Skin of body (tissue), 2 donors: ENCODE results near the gene GTF2H3. TPM values are rescaled to one million over a fixed set of nuclear protein-coding genes. Genes with fewer than 3 reads are reported as not detected.
A peak's percentile ranks its signal among the peaks of the same experiment; 100 is the strongest.
"Not testable (repeated sequence)": the region's sequence is repeated elsewhere in the genome, so short reads cannot be mapped to it uniquely, and the experiment has no call there.

Experiments used
- DNase-seq: peaks from one replicate; lab custom pipeline; 2025; lab: John Stamatoyannopoulos, UW
- total RNA-seq: library from RNA; depleted of rRNA; stranded (reverse); fragments of >200 nt; gene quantifications from one replicate; pipeline ENCODE4 v1.2.3, GENCODE V29; 2014

The GTF2H3 gene
- 23.4 TPM for total RNA-seq

DNA sequence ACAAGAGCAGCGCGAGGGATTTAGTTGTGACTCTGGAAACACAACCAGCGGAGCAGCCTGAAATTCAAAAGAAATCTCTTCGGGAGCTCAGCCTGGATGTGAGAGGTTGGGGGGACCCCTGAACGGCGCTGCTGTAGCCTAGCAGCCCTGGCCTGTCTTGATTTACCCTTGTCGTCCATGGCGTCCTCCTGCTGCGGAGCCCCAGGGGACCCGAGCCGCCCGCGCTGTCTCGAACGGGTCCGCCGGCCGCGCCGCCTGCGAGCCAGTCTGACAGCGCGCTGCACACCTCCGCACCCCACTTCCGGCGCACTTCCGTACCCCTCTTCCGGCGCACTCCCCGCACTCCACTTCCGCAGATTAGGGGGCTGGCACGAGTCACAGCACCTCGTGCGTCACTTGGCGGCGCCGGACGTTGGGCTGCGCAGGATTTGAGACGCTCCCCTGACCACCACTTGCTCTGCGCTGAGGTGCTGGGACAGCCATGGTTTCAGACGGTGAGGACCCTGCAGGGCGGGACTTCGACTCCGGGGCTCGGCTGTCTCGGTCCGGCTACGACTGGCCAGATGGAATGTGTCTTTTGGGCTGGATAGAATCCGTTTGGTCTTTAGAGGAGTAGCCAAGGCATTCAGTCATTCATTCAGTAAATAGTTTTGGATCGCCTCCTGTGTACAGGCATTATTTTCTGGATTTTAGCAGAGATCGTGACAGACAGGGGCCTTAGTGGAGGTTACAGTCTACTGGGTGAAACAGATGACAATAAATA is at the start of gene GTF2H3, which contains the start of gene EIF2B1:
TSS of gene GTF2H3 (plus strand) at position 451 of the 763 bp plus-strand sequence. CDS start at position 482, 31 bp downstream.
TSS of gene EIF2B1 (minus strand) at position 308 of the 763 bp plus-strand sequence. CDS start at position 179, 129 bp downstream.
- peak; percentile 94 for DNase-seq

DNA sequence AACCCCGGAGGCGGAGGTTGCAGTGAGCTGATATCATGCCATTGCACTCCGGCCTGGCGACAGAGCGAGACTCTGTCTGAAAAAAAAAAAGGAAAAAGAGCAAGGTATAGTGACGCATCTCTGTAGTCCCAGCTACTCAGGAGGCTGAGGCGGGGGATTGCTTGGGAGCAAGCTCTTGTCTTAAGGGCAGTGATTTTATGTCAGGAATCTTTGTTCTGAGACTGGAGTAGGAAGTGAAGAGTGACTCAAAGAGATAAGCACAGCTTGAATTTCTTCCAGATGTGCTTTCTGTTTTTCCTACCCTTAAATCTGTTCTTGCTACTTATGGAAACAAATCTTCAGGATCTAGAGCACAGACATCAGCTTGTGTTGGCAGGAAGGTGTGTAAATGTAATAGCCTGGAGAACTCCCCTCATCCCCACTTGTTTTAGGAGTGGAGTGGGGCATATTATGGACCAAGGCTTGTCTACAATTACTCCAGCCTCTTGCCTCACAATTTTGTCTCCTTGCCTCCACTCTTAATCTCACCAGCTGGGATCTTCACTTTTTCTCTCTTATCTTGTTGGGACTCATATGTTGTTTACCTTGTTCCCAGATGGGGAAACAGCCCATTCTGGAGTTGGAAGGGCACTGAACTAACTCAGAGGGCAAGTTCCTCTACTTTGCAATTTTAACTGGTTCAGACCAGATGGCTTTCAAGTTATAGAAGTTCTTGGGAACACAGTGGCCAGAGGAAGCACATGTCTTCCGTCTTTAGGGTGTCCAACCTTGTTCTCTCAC is 41.7 kb upstream of the GTF2H3 start:
- no peak for DNase-seq

DNA sequence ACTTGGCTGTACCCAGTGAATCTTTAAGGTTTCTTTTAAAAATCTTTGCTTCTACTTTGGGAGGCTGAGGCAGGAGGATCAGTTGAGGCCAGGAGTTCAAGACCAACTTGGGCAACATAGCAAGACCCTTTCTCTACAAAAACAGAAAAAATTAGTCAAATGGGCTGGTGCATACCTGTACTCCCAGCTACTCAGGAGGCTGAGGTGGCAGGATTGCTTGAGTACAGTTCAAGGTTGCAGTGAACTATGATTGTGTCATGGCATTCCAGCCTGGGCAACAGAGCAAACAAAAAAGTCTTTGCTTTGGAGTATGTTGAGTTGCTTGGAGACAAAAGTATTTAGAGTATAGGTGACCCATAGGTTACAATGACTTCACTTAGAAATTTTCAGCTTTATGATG is 37.9 kb upstream of the GTF2H3 start:
- no peak for DNase-seq

DNA sequence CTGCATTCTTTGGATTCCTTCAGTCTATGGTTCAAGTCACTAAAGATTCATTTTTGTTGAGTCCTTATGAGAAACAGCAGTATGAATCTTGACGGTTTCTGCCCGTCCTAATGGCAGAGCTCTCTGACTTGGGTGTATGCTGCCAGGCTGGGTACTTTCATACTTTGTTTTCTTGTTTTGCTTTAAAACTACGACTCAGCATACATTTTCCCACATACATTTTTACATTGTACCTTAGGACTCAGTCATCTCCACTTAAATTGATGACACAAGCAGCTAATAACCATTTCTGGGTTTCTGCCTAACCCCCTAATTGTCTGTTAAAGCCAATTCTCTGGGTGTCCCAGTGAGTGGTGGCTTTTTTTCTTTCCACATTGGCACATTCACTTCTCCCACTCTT is 36.5 kb upstream of the GTF2H3 start:
- no peak for DNase-seq

DNA sequence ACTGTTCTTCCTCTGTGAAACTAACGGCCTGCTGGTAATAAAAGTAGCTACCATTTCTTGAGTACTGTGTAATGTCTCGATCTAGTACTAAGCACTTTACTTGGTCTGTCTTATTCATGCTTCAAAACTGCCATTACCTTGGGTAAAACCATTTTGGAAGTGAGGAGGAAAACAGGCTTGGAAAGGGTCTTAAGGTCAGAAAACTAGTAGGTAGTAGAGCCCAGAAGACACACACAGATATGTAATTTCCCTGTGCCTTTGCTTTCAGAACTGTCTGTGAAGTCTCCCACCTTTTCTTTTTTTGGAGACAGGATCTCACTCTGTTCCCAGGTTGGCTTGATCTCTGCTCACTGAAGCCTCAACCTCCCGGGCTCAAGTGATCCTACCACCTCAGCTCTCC is 35.1 kb upstream of the GTF2H3 start:
- no peak for DNase-seq

DNA sequence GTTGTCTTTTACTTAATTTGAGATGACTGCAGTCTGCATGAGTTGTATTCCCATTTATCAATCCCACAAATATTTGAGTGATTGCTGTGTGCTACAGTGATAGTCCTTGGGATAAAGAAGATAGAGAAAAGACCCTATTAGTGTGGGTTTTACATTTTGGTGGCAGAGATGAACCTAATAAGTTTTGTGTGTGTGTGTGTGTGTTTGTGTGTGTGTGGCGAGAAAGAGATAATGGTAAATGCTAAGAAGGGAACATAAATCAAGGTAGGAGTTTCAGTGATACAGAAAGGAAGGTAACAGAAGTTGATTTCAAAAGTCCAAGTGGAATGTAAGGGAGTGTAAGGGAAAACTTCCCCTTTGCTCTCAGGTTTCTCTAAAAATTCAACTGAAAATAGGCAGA is 34.3 kb upstream of the GTF2H3 start:
- no peak for DNase-seq

DNA sequence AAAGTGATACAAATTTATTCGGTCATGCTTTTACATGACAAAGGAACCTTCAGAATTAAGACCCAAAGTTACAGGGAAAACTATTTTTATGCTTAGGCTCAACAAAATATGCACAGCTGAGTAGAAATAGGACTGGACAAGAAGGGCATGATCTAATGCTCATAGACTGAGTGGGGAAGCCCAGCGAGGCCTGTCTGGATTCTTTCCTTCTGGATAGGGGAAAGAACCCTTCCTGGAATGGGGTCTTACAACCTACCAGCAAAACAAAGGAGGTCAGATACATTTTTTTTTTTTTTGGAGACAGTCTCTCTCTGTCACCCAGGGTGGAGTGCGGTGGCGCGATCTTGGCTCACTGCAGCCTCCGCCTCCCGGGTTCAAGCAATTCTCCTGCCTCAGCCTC is 33.9 kb upstream of the GTF2H3 start:
- no peak for DNase-seq

DNA sequence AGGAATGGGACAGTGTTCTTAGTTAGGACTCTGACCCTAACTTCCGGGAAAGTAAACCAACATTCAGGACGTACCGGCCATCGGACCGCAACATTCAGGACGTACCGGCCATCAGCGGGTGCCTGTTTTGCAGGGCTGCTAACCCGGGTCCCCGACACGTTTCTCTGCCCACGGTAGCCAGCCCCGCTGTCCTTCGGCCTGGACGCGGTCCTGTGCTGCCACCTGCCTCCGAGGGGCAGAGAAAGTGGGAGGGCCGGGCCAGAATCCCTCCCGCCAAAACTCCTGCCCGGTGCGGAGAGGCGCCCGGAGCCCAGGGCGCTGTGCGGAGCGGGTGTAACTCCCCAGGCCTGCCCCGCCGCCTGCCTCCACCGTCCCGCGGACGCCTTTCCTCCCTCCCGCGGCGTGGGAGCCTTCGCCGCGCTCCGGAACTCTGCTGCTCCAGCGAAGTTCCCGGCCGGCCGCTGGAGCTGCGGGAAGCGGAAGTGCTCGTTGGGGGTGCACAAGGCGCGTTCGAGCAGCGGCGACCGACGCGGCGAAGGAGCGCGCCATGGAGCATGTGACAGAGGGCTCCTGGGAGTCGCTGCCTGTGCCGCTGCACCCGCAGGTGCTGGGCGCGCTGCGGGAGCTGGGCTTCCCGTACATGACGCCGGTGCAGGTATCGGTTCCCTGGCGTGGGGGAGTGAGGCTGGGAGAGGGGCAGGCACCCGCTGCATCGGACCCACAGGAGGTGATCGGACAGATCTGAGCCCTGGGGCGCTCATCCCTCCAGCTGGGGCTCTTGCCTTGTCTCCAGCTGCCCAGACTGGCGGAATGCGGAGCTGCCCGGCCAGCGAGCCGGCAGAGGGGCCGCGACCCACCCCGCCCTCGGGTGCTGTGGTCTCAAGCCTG is 31.8 kb upstream of the GTF2H3 start, which contains the start of gene DDX55:
TSS of gene DDX55 (plus strand) at position 498 of the 888 bp plus-strand sequence. CDS start at position 548, 50 bp downstream.
- DNase-seq = peak; percentile 88

DNA sequence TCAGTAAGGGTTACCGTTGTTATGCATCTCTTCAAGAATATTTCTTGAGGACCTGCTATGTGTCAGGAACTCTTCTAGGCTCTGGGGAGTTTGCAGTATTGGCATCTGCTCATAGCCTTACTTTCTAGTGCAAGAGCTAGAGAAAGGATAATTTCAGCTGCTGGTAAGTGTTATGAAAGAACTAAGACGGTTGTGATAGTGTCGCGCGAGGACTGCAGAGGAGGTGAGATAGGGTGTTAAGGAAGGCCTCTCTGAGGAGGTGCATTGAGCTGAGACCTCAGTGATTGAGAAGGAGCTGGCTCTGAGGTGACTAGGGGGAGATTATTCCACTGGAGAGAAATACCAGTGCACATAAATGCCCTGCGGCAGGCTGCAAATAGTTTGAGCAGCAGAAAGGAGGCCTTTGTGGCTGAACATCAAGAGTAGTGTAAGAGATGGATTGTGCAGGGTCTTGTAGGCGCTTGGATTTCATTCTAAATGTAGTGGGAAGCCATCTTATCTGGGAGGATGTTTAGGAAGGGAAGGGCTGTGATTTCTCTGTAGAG is 30.9 kb upstream of the GTF2H3 start:
- DNase-seq = no peak

DNA sequence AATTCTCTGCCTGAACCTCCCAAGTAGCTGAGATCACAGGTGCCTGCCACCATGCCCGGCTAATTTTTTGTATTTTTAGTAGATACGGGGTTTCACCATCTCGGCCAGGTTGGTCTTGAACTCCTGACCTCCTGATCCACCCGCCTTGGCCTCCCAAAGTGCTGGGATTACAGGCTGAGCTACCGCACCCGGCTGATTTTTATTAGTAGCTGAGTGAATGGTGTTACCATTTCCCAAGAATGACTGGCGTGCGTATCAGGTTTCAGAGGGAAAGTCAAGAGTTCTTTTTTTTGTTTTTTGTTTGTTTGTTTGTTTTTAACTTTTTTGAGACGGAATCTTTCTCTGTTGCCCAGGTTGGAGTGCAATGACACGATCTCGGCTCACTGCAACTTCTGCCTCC is 30.1 kb upstream of the GTF2H3 start:
- DNase-seq = not testable (repeated sequence)

DNA sequence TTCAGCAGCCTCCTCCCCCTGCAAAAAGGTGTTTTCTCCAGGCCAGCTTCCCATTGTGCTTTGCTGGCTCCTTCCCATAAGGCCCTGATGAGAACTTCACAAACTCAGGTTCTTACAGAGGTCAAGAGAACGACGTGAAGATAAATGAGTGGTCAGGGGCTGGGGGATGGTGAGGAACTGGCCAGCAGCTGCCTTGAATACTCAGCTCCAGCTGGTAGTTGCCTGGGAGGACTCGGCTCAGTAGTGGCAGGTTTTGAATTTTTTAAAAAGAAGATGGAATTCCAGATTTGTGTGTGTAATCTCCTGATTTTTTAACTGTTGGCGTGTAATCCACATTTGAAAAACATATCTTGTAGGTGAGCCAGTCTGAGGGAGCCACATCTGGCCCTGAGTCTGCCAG is 25.9 kb upstream of the GTF2H3 start:
- DNase-seq = no peak

DNA sequence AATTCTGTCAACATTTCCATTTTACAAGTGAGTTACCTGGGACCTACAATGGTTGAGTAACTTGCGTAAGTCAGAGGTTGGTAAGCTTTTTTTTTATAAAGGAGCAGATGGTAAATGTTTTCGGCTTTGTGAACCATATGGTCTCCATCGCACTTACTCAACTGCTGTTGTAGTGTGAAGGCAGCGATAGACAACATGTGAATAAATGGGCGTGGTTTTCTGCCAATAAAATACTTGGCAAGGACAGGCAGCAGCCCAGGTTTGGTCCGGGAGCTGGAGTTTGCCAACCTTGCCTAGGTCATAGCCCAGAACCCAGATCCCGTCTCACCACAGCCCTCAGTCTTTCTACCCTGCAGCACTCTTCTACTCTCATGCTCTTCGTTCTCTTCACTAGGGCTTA is 25.4 kb upstream of the GTF2H3 start:
- DNase-seq = no peak

DNA sequence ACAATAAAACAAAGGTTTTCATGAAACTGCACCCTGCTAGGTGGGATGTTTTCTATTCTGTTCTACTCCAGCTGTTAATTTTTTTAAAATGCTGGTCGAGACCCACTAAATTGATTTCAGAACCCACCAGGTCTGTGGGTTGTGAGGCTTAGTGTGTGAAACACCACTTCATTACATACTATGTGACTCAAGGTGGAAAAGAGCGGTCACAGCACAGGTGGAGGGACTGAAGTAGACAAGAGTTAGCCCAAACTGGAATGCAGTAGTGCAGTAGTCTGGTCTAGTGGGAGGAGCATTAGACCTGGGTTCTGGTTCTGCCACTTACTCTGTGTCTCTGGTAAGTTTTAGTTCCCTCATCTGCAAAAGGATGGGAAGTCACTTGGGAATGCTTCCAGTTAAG is 19.5 kb upstream of the GTF2H3 start:
- DNase-seq = no peak

DNA sequence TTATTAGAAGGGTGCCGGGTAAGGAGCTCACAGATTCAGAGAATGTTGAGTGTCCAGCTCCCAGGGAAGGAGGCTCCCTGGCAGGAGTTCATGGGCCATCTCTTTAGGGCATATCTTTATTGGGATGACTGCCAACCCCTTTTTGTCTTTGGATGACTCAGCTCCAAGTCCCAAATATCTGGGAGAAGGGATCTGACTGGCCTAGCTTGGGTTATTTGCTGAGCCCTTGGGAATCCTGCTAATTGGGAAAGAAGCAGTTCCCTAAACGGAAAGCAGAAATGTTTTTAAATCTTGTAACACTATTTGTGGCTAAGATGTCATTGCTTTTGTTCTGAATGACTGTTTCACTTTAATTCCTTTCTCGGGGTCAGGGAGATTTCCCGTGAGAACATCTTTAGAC is 19.1 kb upstream of the GTF2H3 start:
- no peak for DNase-seq

DNA sequence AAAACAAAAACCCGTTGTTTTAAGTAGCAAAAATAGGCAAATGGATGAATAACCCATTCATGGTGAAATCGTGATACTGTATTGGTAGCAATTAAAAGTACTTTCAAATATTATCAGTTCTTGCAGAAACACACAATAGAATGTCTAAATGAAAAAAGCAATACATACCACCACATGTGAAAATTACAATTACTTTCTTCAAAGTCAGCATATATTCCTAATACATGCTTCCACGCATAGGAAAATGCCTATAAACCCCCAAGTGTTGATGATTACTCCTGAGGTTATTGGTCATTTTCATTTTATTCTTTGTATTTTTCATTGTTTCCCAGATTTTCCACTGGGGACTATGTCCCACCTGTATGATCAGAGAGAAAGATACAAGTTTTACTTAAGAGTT is 16.5 kb upstream of the GTF2H3 start:
- no peak for DNase-seq

DNA sequence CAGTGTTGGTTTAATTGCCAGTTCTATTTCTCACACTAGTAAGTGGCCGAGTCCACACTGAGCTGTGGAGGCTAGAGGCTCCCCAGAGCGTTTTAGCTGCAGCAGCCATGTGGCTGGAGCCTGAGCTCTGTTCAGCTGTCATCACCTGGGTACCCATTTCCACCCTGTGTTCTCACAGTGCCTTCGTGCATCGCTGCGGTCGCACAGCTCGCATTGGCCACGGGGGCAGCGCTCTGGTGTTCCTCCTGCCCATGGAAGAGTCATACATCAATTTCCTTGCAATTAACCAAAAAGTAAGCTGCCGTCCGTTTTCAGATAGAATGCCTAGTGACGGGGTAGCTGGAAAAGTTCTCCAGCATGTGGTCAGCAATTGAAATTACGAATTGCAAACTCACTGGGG is 16.0 kb upstream of the GTF2H3 start:
- DNase-seq = no peak

DNA sequence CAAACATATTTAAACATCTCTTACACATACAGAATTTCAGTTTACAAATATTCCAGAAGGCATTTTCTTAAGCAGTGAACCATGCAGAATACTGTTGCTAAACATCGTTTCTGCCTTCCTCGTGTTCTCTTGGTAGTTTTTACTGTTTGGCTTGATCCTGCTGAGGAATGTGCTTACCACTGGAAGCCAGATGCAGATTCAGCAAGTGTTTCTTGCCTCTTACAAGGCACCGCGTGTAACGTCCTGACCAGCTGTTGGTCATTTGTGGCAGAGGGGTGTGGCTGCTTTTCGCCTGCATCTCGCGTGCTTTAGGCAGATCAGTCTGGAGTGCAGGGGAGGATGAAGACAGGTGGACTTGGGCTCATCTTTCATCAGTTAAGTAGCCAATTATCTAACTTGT is 12.5 kb upstream of the GTF2H3 start:
- no peak for DNase-seq

DNA sequence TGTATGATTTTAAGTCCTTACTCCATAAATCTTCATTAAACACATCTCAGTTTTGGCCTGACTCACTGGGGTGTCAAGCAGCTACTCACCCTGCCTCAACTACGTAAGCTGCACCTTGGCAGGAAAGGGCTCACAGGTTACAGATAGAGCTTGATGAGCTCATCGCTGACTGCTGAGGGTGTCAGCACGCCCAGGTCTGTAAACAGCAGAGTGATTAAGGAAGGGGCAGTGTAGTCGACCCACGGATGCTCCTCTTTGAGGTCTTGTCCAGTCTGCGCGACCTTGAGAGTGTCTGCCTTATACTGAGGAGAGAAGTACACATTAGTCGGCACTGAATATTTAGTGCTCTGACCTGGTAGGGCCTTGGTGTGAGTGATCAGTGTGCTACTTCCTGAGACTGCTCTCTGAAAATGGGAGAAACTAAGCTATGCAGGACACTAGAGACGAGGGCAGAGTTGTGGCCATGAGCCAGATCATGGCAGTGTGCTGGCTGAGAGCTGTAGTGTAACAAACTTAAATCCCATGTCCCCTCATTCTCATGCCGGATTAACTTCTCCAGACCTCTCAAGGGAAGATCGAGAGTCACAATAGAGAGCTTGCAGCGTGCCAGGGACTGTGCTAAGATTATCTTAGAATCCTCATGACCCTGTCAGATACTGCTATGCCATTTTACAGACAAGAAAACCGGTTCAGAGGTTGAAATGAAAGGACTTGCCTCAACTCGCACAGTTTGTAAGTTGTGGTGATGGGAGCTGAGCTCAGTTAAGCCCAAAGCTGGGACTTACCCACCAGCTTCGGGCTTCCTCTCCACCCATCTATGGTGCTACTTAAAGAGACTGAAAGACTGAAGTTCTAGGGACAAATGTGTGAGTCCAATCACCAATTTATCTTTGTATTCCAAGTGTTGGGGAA is 11.8 kb upstream of the GTF2H3 start:
- no peak for DNase-seq

DNA sequence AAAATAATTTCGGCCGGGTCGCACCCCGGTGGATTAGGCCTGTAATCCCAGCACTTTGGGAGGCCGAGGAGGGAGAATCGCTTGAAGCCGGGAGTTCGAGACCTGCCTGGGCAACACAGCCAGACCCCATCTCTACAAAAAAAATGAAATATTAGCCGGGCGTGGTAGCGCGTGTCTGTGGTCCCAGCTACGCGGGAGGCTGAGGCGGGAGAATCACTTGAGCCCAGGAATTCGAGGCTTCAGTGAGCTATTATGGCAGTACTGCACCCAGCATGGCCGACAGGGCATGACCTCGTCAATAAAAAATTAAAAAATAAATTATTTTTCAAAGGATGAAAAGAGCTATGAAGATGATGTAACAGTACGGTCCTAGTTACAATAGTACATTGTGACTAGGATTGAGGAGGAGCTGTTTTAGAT is 523 bp downstream of the GTF2H3 start:
- no peak for DNase-seq

DNA sequence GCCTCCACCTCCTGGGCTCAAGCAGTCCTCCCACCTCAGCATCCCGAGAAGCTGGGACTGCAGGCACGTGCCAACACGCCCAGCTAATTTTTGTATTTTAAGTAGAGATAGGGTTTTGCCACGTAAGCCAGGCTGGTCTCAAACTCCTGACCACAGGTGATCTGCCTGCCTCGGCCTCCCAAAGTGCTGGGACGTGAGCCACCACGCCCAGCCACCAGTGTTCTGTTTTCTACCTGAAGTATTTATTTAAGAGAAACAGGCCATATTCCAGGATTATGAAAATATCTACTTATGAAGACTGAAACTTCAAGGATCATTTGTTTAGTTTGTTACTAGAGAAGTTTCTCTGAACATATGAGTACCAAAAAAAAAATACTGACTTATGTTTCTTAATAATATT is 10.3 kb downstream of the GTF2H3 start:
- no peak for DNase-seq
